HEK293T (cell line): ENCODE results near the gene HTR3B.

Source experiments
- CTBP1 ChIP-seq: fragments of 450-650 bp; IDR thresholded peaks from 2 replicates; pipeline ENCODE4 v1.6.1; 2016; ENCODE audit warnings: borderline replicate concordance
- ELF4 ChIP-seq: fragments of 450-650 bp; IDR thresholded peaks from 2 replicates; pipeline ENCODE4 v1.6.1; 2017; ENCODE audit warnings: antibody characterized with exemption
- FOXA1 ChIP-seq: fragments of 450-650 bp; IDR thresholded peaks from 2 replicates; pipeline ENCODE4 v1.6.1; 2016; ENCODE audit warnings: mild to moderate bottlenecking
- FOXM1 ChIP-seq: fragments of 450-650 bp; IDR thresholded peaks from 2 replicates; pipeline ENCODE4 v1.6.1; 2017; ENCODE audit warnings: mild to moderate bottlenecking, borderline replicate concordance
- TARDBP ChIP-seq: fragments of 450-650 bp; IDR thresholded peaks from 2 replicates; pipeline ENCODE4 v1.6.1; 2016
- ZNF384 ChIP-seq: fragments of 450-650 bp; IDR thresholded peaks from 2 replicates; pipeline ENCODE4 v1.6.1; 2016

DNA sequence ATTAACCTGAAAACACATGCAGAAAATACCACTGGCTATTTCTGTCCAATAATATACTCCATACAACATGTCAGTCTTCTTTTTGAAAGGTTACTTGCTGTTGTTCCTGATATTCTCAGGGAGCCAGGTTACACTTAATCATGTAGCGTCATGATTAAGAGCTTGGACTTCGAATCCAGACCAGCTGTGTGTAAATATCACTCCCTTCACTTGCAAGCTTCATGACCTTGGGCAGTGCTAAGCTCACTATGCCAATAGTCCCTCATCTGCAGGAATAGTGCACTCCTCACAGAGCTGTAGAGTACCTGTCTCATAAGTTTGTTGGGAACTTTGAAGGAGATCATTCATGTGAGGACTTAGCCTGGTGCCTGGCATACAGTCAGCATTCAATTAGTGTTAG is 1.9 kb downstream of the HTR3B start:
- TF ChIP-seq FOXM1 (no peak), FOXA1 (no peak), ELF4 (no peak), TARDBP (no peak), ZNF384 (no peak), CTBP1 (no peak)
